H9 (cell line): Measurements from ENCODE around the gene MSH3. TPM values are rescaled to one million over a fixed set of nuclear protein-coding genes. Genes with fewer than 3 reads are reported as not detected.

ENCODE experiments used
- DNase-seq: peaks from one replicate; pipeline ENCODE4 v3.0.0-alpha.2; 2017
- H2AFZ ChIP-seq: one replicate; pipeline ENCODE4 v1.6.1; 2013; ENCODE audit warnings: mild to moderate bottlenecking, low read length, control low read depth, moderate library complexity
- H2AK5ac ChIP-seq: 2 replicates; pipeline ENCODE4 v1.6.1; 2013; ENCODE audit warnings: low read length, control low read depth, mixed read lengths; ENCODE audit not compliant: insufficient read length
- H2BK120ac ChIP-seq: one replicate; pipeline ENCODE4 v1.6.1; 2013; ENCODE audit warnings: low read depth, mild to moderate bottlenecking, low read length, control low read depth, inconsistent platforms; ENCODE audit not compliant: poor library complexity, severe bottlenecking
- H2BK12ac ChIP-seq: 2 replicates; pipeline ENCODE4 v1.6.1; 2013; ENCODE audit warnings: low read length, control low read depth, mixed read lengths, low read depth; ENCODE audit not compliant: insufficient read length
- H2BK15ac ChIP-seq: 2 replicates; pipeline ENCODE4 v1.6.1; 2013; ENCODE audit warnings: low read depth, low read length, control low read depth
- H2BK20ac ChIP-seq: one replicate; pipeline ENCODE4 v1.6.1; 2013; ENCODE audit warnings: low read depth, mild to moderate bottlenecking, low read length, control low read depth, inconsistent platforms; ENCODE audit not compliant: poor library complexity, severe bottlenecking
- H2BK5ac ChIP-seq: 2 replicates; pipeline ENCODE4 v1.6.1; 2013; ENCODE audit warnings: low read length, control low read depth, mixed read lengths; ENCODE audit not compliant: insufficient read length
- H3K14ac ChIP-seq: 2 replicates; pipeline ENCODE4 v1.6.1; 2013; ENCODE audit warnings: low read length, control low read depth; ENCODE audit not compliant: insufficient read depth
- H3K18ac ChIP-seq: 2 replicates; pipeline ENCODE4 v1.6.1; 2013; ENCODE audit warnings: low read depth, mild to moderate bottlenecking, mixed read lengths, low read length, control low read depth; ENCODE audit not compliant: insufficient read length
- H3K23ac ChIP-seq: 2 replicates; pipeline ENCODE4 v1.6.1; 2013; ENCODE audit warnings: low read length, control low read depth, mixed read lengths, low read depth; ENCODE audit not compliant: insufficient read length
- H3K23me2 ChIP-seq: 2 replicates; pipeline ENCODE4 v1.6.1; 2013; ENCODE audit warnings: low read depth, mild to moderate bottlenecking, mixed read lengths, low read length, control low read depth; ENCODE audit not compliant: insufficient read length, poor library complexity, severe bottlenecking
- H3K27ac ChIP-seq: 2 replicates; pipeline ENCODE4 v1.5.1; 2013; ENCODE audit warnings: low read length, control low read depth, mixed read lengths, low read depth; ENCODE audit not compliant: insufficient read length
- H3K27me3 ChIP-seq: 2 replicates; pipeline ENCODE4 v1.6.1; 2013; ENCODE audit warnings: low read length, control low read depth, inconsistent platforms; ENCODE audit not compliant: insufficient read depth
- H3K4ac ChIP-seq: 2 replicates; pipeline ENCODE4 v1.6.1; 2013; ENCODE audit warnings: low read depth, mild to moderate bottlenecking, control low read depth, inconsistent platforms, low read length, moderate library complexity
- H3K4me1 ChIP-seq: 2 replicates; pipeline ENCODE4 v1.6.1; 2013; ENCODE audit warnings: low read length, control low read depth, inconsistent platforms; ENCODE audit not compliant: insufficient read depth
- H3K4me2 ChIP-seq: 2 replicates; pipeline ENCODE4 v1.6.1; 2013; ENCODE audit warnings: low read length, control low read depth, mixed read lengths; ENCODE audit not compliant: insufficient read length, insufficient read depth
- H3K56ac ChIP-seq: 2 replicates; pipeline ENCODE4 v1.6.1; 2013; ENCODE audit warnings: low read depth, mild to moderate bottlenecking, mixed read lengths, low read length, control low read depth; ENCODE audit not compliant: insufficient read length
- H3K79me1 ChIP-seq: 2 replicates; pipeline ENCODE4 v1.6.1; 2013; ENCODE audit warnings: low read depth, mild to moderate bottlenecking, moderate library complexity, low read length, control low read depth, inconsistent platforms; ENCODE audit not compliant: insufficient read depth, poor library complexity, severe bottlenecking
- H3K79me2 ChIP-seq: 2 replicates; pipeline ENCODE4 v1.6.1; 2013; ENCODE audit warnings: low read length, control low read depth, inconsistent platforms; ENCODE audit not compliant: insufficient read depth
- H3K9ac ChIP-seq: 2 replicates; pipeline ENCODE4 v1.6.1; 2013; ENCODE audit warnings: low read length, control low read depth, mixed read lengths; ENCODE audit not compliant: insufficient read length; ENCODE audit errors: extremely low read depth
- H3K9me3 ChIP-seq: one replicate; pipeline ENCODE4 v1.6.1; 2013; ENCODE audit warnings: low read depth, low read length, inconsistent platforms; ENCODE audit not compliant: control insufficient read depth
- H3T11ph ChIP-seq: one replicate; pipeline ENCODE4 v1.6.1; 2013; ENCODE audit warnings: mild to moderate bottlenecking, low read length, control low read depth, inconsistent platforms
- H4K20me1 ChIP-seq: one replicate; pipeline ENCODE4 v1.6.1; 2013; ENCODE audit not compliant: control insufficient read depth, insufficient read length, insufficient read depth
- H4K5ac ChIP-seq: 2 replicates; pipeline ENCODE4 v1.6.1; 2013; ENCODE audit warnings: low read depth, mild to moderate bottlenecking, mixed read lengths, low read length, control low read depth; ENCODE audit not compliant: insufficient read length
- H4K8ac ChIP-seq: replicated peaks from 2 replicates; pipeline ENCODE4 v1.6.1; 2013; ENCODE audit warnings: low read length, control low read depth, mixed read lengths, low read depth; ENCODE audit not compliant: insufficient read length
- H4K91ac ChIP-seq: 2 replicates; pipeline ENCODE4 v1.6.1; 2013; ENCODE audit warnings: low read depth, mild to moderate bottlenecking, moderate library complexity, mixed read lengths, low read length, control low read depth; ENCODE audit not compliant: insufficient read length
- H3K27ac Mint-ChIP-seq, 3 experiments: 2 replicates in 2 of 3; 3 replicates in 1 of 3; pipeline ENCODE4 v1.8.0; 2020 to 2021; ENCODE audit warnings: mixed read lengths in 3 of 3, mild to moderate bottlenecking in 1 of 3, moderate library complexity in 1 of 3
- H3K27me3 Mint-ChIP-seq: 2 replicates; pipeline ENCODE4 v1.8.0; 2021; ENCODE audit warnings: low read depth, mild to moderate bottlenecking, moderate library complexity, mixed read lengths
- H3K36me3 Mint-ChIP-seq, 3 experiments: 2 replicates in 2 of 3; 3 replicates in 1 of 3; pipeline ENCODE4 v1.8.0; 2020 to 2021; ENCODE audit warnings: low read depth in 3 of 3, mixed read lengths in 3 of 3; ENCODE audit not compliant: insufficient read depth in 1 of 3
- H3K4me1 Mint-ChIP-seq, 2 experiments: 2 replicates each; pipeline ENCODE4 v1.8.0; 2020; ENCODE audit warnings: mixed read lengths in 2 of 2
- H3K4me3 Mint-ChIP-seq, 2 experiments: 2 replicates in 1 of 2; 3 replicates in 1 of 2; pipeline ENCODE4 v1.8.0; 2020 to 2021; ENCODE audit warnings: mild to moderate bottlenecking in 2 of 2, mixed read lengths in 2 of 2, moderate library complexity in 1 of 2
- H3K9me3 Mint-ChIP-seq, 2 experiments: 2 replicates in 1 of 2; 3 replicates in 1 of 2; pipeline ENCODE4 v1.8.0; 2020; ENCODE audit warnings: mild to moderate bottlenecking in 2 of 2, mixed read lengths in 2 of 2, moderate library complexity in 1 of 2
- CTCF ChIP-seq: fragments of 200-600 bp; sonication (generic); conservative IDR thresholded peaks from 3 replicates; pipeline ENCODE4 v1.8.0; 2021; ENCODE audit warnings: antibody characterized with exemption, mild to moderate bottlenecking
- WGBS: extraction: QIAGEN DNeasy Blood & Tissue Kit; methylation state at CpG from one replicate; pipeline ENCODE4 v1.1.7; 2013; ENCODE audit warnings: missing lambda C conversion rate, low lambda C conversion rate, mixed read lengths; ENCODE audit not compliant: insufficient read length; ENCODE audit errors: extremely low coverage; 5-methylcytosine and 5-hydroxymethylcytosine counted together
- total RNA-seq: library from RNA; stranded (reverse); gene quantifications from 2 replicates; pipeline ENCODE4 v1.2.1, GENCODE V29; 2021

Gene MSH3
- total RNA-seq, 1 experiment from 2014 or later: 17.3 TPM

GRCh38 chr5:80619086-80619485, 35.4 kb upstream of the MSH3 start:
- no peak overlapping the region for H3K14ac ChIP-seq
- H3K79me1 ChIP-seq: no peaks in the 10 kb centered on the region
- no peak overlapping the region for H3K9ac ChIP-seq
- H3K4me3 Mint-ChIP-seq: no peak overlapping the region
- no peaks in the 10 kb centered on the region for H3K23me2 ChIP-seq
- H2AK5ac ChIP-seq: no peak overlapping the region
- H2AFZ ChIP-seq: no peak overlapping the region
- H3K4me1 ChIP-seq: no peaks in the 10 kb centered on the region
- H3T11ph ChIP-seq: no peak overlapping the region
- no peaks in the 10 kb centered on the region for H3K9me3 ChIP-seq
- no peak overlapping the region for H3K56ac ChIP-seq
- H2BK12ac ChIP-seq: no peak overlapping the region
- no peak for DNase-seq
- no peak overlapping the region for H2BK120ac ChIP-seq
- no peaks in the 10 kb centered on the region for H3K79me2 ChIP-seq
- no peak overlapping the region for H4K8ac ChIP-seq
- no peak overlapping the region for H2BK15ac ChIP-seq
- no peaks in the 10 kb centered on the region for H3K27me3 Mint-ChIP-seq
- no peak overlapping the region for H3K4me2 ChIP-seq
- H4K20me1 ChIP-seq: no peaks in the 10 kb centered on the region
- peaks cover 0 to 2% (median 0%) of the 10 kb centered on the region in 3 experiments; a peak in 3 of 7 replicates for H3K36me3 Mint-ChIP-seq
- no CpG with 5 or more reads among the region's 1 CpG for WGBS
- H3K4me1 Mint-ChIP-seq: peaks cover 10 to 18% of the 10 kb centered on the region in 2 experiments
- H4K5ac ChIP-seq: no peak overlapping the region
- no peak for TF ChIP-seq CTCF
- no peaks in the 10 kb centered on the region; a peak in 1 of 5 replicates for H3K9me3 Mint-ChIP-seq
- H3K27ac ChIP-seq: no peak overlapping the region
- no peak overlapping the region for H3K4ac ChIP-seq
- H4K91ac ChIP-seq: no peak overlapping the region
- H3K27ac Mint-ChIP-seq: no peak overlapping the region
- no peak overlapping the region for H2BK20ac ChIP-seq
- H3K23ac ChIP-seq: no peak overlapping the region
- H3K27me3 ChIP-seq: no peaks in the 10 kb centered on the region
- H3K18ac ChIP-seq: no peak overlapping the region
- no peak overlapping the region for H2BK5ac ChIP-seq
